ENCODE results near the gene MYL5.

The MYL5 gene

DNA sequence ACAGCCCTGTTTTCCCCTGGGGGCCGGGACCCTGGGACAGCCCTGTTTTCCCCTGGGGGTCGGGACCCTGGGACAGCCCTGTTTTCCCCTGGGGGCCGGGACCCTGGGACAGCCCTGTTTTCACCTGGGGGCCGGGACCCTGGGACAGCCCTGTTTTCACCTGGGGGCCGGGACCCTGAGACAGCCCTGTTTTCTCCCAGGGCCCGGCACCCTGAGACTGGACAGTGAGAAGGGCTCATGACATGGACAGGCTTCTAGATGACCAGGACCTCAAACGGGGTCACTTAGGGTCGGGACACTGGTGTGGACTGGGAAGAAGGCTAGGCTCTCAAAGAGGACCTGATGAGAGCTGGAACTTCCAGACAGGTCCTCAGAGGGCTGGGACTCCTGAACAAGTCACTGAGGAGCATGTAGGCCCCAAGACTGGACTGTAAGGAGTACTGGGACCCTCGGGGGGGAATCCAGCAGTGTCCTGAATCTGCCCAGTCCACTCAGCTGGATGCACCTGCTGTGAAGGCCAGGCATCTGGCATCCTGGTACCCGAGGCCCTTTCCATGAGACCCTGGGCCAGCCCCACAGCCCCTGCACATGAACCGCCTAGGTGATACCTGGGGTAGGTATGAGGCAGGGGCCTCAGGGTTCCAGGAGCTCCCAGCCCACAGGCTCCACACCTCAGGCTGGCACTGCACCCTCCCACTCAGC lies 33.7 kb downstream of the MYL5 start:
- Histone ChIP-seq H3K4me1 (ENCODE audit: control insufficient read depth, insufficient read depth, low read length, poor library complexity, severe bottlenecking) (peaks cover 15% of the 10 kb centered on the region), H3K27me3 (replicated peaks; ENCODE audit: control insufficient read depth, insufficient read depth, low read length, poor library complexity, severe bottlenecking) (no peaks in the 10 kb centered on the region), H3K27ac (ENCODE audit: insufficient read depth, low read length, poor library complexity, severe bottlenecking) (no peak overlapping the region), H3K36me3 (ENCODE audit: control insufficient read depth, insufficient read depth, low read length) (no peaks in the 10 kb centered on the region), H3K9me3 (ENCODE audit: control insufficient read depth, low read length) (no peaks in the 10 kb centered on the region), H3K4me3 (ENCODE audit: insufficient read depth, low read depth, low read length, poor library complexity, severe bottlenecking) (no peak overlapping the region)
- no peak for DNase-seq

DNA sequence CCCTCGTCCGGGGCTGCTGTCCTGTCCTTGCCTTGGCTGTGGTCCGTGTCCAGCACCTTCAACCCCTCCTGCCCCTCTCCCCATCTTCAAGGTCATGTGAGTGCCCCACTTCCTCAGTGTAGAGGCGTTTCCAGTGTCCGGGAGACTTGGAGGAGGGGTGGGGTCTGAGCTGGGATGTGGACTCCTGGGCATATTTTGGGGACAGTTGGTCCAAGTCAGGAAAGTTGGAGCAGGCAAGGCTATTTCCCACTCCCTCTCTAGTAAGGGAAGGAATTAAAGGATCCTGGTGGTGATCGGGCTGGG lies 34.2 kb downstream of the MYL5 start:
- Histone ChIP-seq H3K27me3 (replicated peaks; ENCODE audit: control insufficient read depth, insufficient read depth, low read length, poor library complexity, severe bottlenecking) (no peaks in the 10 kb centered on the region), H3K27ac (ENCODE audit: insufficient read depth, low read length, poor library complexity, severe bottlenecking) (no peak overlapping the region), H3K36me3 (ENCODE audit: control insufficient read depth, insufficient read depth, low read length) (no peaks in the 10 kb centered on the region), H3K9me3 (ENCODE audit: control insufficient read depth, low read length) (no peaks in the 10 kb centered on the region), H3K4me3 (ENCODE audit: insufficient read depth, low read depth, low read length, poor library complexity, severe bottlenecking) (no peak overlapping the region), H3K4me1 (ENCODE audit: control insufficient read depth, insufficient read depth, low read length, poor library complexity, severe bottlenecking) (peaks cover 15% of the 10 kb centered on the region)
- DNase-seq = no peak

DNA sequence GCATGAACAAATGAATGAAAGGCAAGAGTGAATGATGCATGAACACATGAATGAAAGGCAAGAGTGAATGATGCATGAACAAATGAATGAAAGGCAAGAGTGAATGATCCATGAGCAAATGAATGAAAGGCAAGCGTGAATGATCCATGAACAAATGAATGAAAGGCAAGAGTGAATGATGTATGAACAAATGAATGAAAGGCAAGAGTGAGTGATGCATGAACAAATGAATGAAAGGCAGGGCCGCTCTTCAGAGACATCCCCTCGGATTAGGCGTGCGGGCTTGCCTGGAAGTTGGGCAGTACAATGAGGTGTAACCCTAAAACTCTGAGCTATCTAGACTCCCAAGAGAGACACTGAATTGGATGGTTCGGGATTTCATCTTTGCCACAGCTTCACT lies 35.0 kb downstream of the MYL5 start:
- H3K36me3 ChIP-seq (ENCODE audit: control insufficient read depth, insufficient read depth, low read length) = no peaks in the 10 kb centered on the region
- H3K27me3 ChIP-seq (replicated peaks; ENCODE audit: control insufficient read depth, insufficient read depth, low read length, poor library complexity, severe bottlenecking) = no peaks in the 10 kb centered on the region
- H3K4me1 ChIP-seq (ENCODE audit: control insufficient read depth, insufficient read depth, low read length, poor library complexity, severe bottlenecking) = peaks cover 15% of the 10 kb centered on the region
- H3K9me3 ChIP-seq (ENCODE audit: control insufficient read depth, low read length) = no peaks in the 10 kb centered on the region
- no peak overlapping the region for H3K27ac ChIP-seq (ENCODE audit: insufficient read depth, low read length, poor library complexity, severe bottlenecking)
- no peak overlapping the region for H3K4me3 ChIP-seq (ENCODE audit: insufficient read depth, low read depth, low read length, poor library complexity, severe bottlenecking)
- DNase-seq = no peak

DNA sequence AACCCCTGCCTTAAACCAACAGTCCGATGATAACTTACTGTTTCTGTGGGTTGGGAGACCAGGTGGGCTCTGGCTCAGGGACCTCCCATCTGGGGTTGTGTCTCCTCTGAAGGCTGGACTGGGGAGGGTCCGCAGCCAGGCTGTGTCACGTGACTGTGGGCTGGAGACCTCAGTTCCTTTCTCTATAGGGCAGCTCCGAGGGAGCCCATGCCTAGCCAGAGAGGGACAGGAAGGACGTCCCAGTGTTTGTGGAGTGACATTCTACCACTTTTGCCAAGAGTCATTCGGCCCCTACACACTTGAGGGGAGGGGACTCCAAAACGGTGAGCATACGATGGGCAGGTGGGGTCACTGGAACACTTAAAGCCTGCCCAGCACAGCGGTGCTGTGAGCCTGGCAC lies 35.8 kb downstream of the MYL5 start:
- no peak overlapping the region for H3K27ac ChIP-seq (ENCODE audit: insufficient read depth, low read length, poor library complexity, severe bottlenecking)
- H3K36me3 ChIP-seq (ENCODE audit: control insufficient read depth, insufficient read depth, low read length) = no peaks in the 10 kb centered on the region
- no peak overlapping the region for H3K4me3 ChIP-seq (ENCODE audit: insufficient read depth, low read depth, low read length, poor library complexity, severe bottlenecking)
- no peaks in the 10 kb centered on the region for H3K9me3 ChIP-seq (ENCODE audit: control insufficient read depth, low read length)
- H3K4me1 ChIP-seq (ENCODE audit: control insufficient read depth, insufficient read depth, low read length, poor library complexity, severe bottlenecking) = peaks cover 12% of the 10 kb centered on the region
- DNase-seq = no peak
- no peaks in the 10 kb centered on the region for H3K27me3 ChIP-seq (replicated peaks; ENCODE audit: control insufficient read depth, insufficient read depth, low read length, poor library complexity, severe bottlenecking)

- H3K27me3 ChIP-seq (replicated peaks; ENCODE audit: control insufficient read depth, insufficient read depth, low read length, poor library complexity, severe bottlenecking) = no peaks in the 10 kb centered on the region
- no peak for DNase-seq
- H3K9me3 ChIP-seq (ENCODE audit: control insufficient read depth, low read length) = no peaks in the 10 kb centered on the region
- no peak overlapping the region for H3K4me3 ChIP-seq (ENCODE audit: insufficient read depth, low read depth, low read length, poor library complexity, severe bottlenecking)
- no peak overlapping the region for H3K27ac ChIP-seq (ENCODE audit: insufficient read depth, low read length, poor library complexity, severe bottlenecking)
- H3K4me1 ChIP-seq (ENCODE audit: control insufficient read depth, insufficient read depth, low read length, poor library complexity, severe bottlenecking) = peaks cover 9% of the 10 kb centered on the region
- H3K36me3 ChIP-seq (ENCODE audit: control insufficient read depth, insufficient read depth, low read length) = no peaks in the 10 kb centered on the region
These were observed 36.6 kb downstream of the MYL5 start for GRCh38 chr4:710916-711315.

GRCh38 chr4:712093-712492 lies 37.8 kb downstream of the MYL5 start:
- Histone ChIP-seq H3K4me3 (ENCODE audit: insufficient read depth, low read depth, low read length, poor library complexity, severe bottlenecking) (no peak overlapping the region), H3K4me1 (ENCODE audit: control insufficient read depth, insufficient read depth, low read length, poor library complexity, severe bottlenecking) (peaks cover 2% of the 10 kb centered on the region), H3K9me3 (ENCODE audit: control insufficient read depth, low read length) (no peaks in the 10 kb centered on the region), H3K27ac (ENCODE audit: insufficient read depth, low read length, poor library complexity, severe bottlenecking) (no peak overlapping the region), H3K36me3 (ENCODE audit: control insufficient read depth, insufficient read depth, low read length) (no peaks in the 10 kb centered on the region), H3K27me3 (replicated peaks; ENCODE audit: control insufficient read depth, insufficient read depth, low read length, poor library complexity, severe bottlenecking) (no peaks in the 10 kb centered on the region)
- DNase-seq = no peak

DNA sequence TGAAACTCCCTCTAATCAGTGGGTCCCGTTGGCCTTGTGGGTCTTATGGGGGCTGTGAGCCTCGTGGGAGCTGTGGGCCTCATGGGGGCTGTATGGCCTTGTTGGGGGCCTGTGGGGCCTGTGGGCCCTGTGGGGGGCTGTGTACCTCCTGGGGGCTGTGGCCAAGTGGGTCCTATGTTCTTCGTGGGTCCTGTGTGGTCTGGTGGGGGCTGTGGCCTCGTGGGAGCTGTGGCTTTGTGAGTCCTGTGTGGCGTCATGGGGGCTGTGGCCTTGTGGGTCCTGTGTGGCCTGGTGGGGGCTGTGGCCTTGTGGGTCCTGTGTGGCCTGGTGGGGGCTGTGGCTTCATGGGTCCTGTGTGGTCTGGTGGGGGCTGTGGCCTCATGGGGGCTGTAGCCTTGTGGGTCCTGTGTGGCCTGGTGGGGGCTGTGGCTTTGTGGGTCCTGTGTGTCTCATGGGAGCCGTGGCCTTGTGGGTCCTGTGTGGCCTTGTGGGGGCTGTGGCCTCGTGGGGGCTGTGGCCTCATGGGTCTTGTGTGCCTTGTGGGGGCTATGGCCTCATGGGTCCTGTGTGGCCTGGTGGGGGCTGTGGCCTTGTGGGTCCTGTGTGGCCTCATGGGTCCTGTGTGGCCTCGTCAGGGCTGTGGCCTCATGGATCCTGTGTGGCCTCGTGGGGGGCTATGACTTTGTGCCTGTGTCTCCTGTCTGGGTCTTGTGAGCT lies 38.7 kb downstream of the MYL5 start:
- DNase-seq = no peak
- no peaks in the 10 kb centered on the region for H3K27me3 ChIP-seq (replicated peaks; ENCODE audit: control insufficient read depth, insufficient read depth, low read length, poor library complexity, severe bottlenecking)
- H3K36me3 ChIP-seq (ENCODE audit: control insufficient read depth, insufficient read depth, low read length) = no peaks in the 10 kb centered on the region
- H3K4me1 ChIP-seq (ENCODE audit: control insufficient read depth, insufficient read depth, low read length, poor library complexity, severe bottlenecking) = no peaks in the 10 kb centered on the region
- no peak overlapping the region for H3K4me3 ChIP-seq (ENCODE audit: insufficient read depth, low read depth, low read length, poor library complexity, severe bottlenecking)
- no peak overlapping the region for H3K27ac ChIP-seq (ENCODE audit: insufficient read depth, low read length, poor library complexity, severe bottlenecking)
- H3K9me3 ChIP-seq (ENCODE audit: control insufficient read depth, low read length) = no peaks in the 10 kb centered on the region

- no peaks in the 10 kb centered on the region for H3K27me3 ChIP-seq (replicated peaks; ENCODE audit: control insufficient read depth, insufficient read depth, low read length, poor library complexity, severe bottlenecking)
These were observed 39.7 kb downstream of the MYL5 start for GRCh38 chr4:714087-714486.

GRCh38 chr4:717601-718320 lies 43.4 kb downstream of the MYL5 start:
- Histone ChIP-seq H3K27ac (ENCODE audit: insufficient read depth, low read length, poor library complexity, severe bottlenecking) (no peak overlapping the region), H3K9me3 (ENCODE audit: control insufficient read depth, low read length) (no peaks in the 10 kb centered on the region), H3K4me3 (ENCODE audit: insufficient read depth, low read depth, low read length, poor library complexity, severe bottlenecking) (no peak overlapping the region), H3K36me3 (ENCODE audit: control insufficient read depth, insufficient read depth, low read length) (no peaks in the 10 kb centered on the region), H3K4me1 (ENCODE audit: control insufficient read depth, insufficient read depth, low read length, poor library complexity, severe bottlenecking) (no peaks in the 10 kb centered on the region), H3K27me3 (replicated peaks; ENCODE audit: control insufficient read depth, insufficient read depth, low read length, poor library complexity, severe bottlenecking) (no peaks in the 10 kb centered on the region)
- DNase-seq = no peak

More at GRCh38 chr4:714087-714486, 39.7 kb downstream of the MYL5 start:
- H3K36me3 ChIP-seq (ENCODE audit: control insufficient read depth, insufficient read depth, low read length) = no peaks in the 10 kb centered on the region
- H3K9me3 ChIP-seq (ENCODE audit: control insufficient read depth, low read length) = no peaks in the 10 kb centered on the region
- no peak overlapping the region for H3K27ac ChIP-seq (ENCODE audit: insufficient read depth, low read length, poor library complexity, severe bottlenecking)
- no peak overlapping the region for H3K4me3 ChIP-seq (ENCODE audit: insufficient read depth, low read depth, low read length, poor library complexity, severe bottlenecking)
- H3K4me1 ChIP-seq (ENCODE audit: control insufficient read depth, insufficient read depth, low read length, poor library complexity, severe bottlenecking) = no peaks in the 10 kb centered on the region
- no peak for DNase-seq

- H3K4me1 ChIP-seq (ENCODE audit: control insufficient read depth, insufficient read depth, low read length, poor library complexity, severe bottlenecking) = no peaks in the 10 kb centered on the region
- H3K27me3 ChIP-seq (replicated peaks; ENCODE audit: control insufficient read depth, insufficient read depth, low read length, poor library complexity, severe bottlenecking) = no peaks in the 10 kb centered on the region
- no peak overlapping the region for H3K4me3 ChIP-seq (ENCODE audit: insufficient read depth, low read depth, low read length, poor library complexity, severe bottlenecking)
- no peaks in the 10 kb centered on the region for H3K9me3 ChIP-seq (ENCODE audit: control insufficient read depth, low read length)
- no peak for DNase-seq
- H3K27ac ChIP-seq (ENCODE audit: insufficient read depth, low read length, poor library complexity, severe bottlenecking) = no peak overlapping the region
- peaks cover 4% of the 10 kb centered on the region for H3K36me3 ChIP-seq (ENCODE audit: control insufficient read depth, insufficient read depth, low read length)
These were observed 44.1 kb downstream of the MYL5 start for GRCh38 chr4:718460-718859.

Measured in effector memory CD4-positive, alpha-beta T cell (primary cell).